GM12878 (cell line): Measurements from ENCODE around the gene PLXNB3. TPM values are rescaled to one million over a fixed set of nuclear protein-coding genes. Genes with fewer than 3 reads are reported as not detected.

Experiments
- ATAC-seq: fragments of 200-7000 bp; cut with Tn5 transposase; 3 replicates; pipeline ENCODE4 v1.9.1; 2020; ENCODE audit warnings: mild to moderate bottlenecking, moderate library complexity
- BruUV-seq: library from RNA; stranded (reverse); fragments of 400-500 nt; replicated peaks from 2 replicates; lab custom pipeline; 2021; lab: Mats Ljungman, UMichigan
- CTCF ChIA-PET: fragments of 300-600 bp; sonication (Branson Sonifier 250); formaldehyde crosslinking; extraction: SDS; loops from one replicate; lab custom pipeline; 2021; ENCODE audit warnings: inconsistent platforms; lab: Yijun Ruan, JAX
- POLR2A ChIA-PET: fragments of 350-600 bp; formaldehyde crosslinking; extraction: SDS; loops from one replicate; lab custom pipeline; 2021; ENCODE audit warnings: inconsistent platforms; lab: Charles Lee
- RAD21 ChIA-PET: fragments of 300-600 bp; sonication (Branson Sonifier 250); formaldehyde crosslinking; loops from one replicate; lab custom pipeline; 2023; ENCODE audit warnings: antibody characterized with exemption; ENCODE audit not compliant: unreplicated experiment; lab: Charles Lee
- SMC1A ChIA-PET: fragments of 300-600 bp; sonication (Branson Sonifier 250); formaldehyde crosslinking; loops from one replicate; lab custom pipeline; 2023; ENCODE audit not compliant: unreplicated experiment, uncharacterized antibody; lab: Charles Lee
- DNase-seq: peaks from one replicate; pipeline ENCODE4 v3.0.0-alpha.2; 2011; ENCODE audit warnings: low read depth, low spot score
- FAIRE-seq: peaks from 3 replicates; lab custom pipeline; 2011; peaks lifted over from hg19 to GRCh38; lab: Jason Lieb, UNC
- H2AFZ ChIP-seq: 2 replicates; pipeline ENCODE4 v1.6.0; 2011; ENCODE audit warnings: low read depth, low read length, control low read depth; ENCODE audit not compliant: control insufficient read depth
- H3K27ac ChIP-seq: 2 replicates; pipeline ENCODE4 v1.5.1; 2011; ENCODE audit warnings: control low read depth; ENCODE audit not compliant: control insufficient read depth, insufficient read depth
- H3K27me3 ChIP-seq, 2 experiments: replicated peaks in 1 of 2; 2 replicates each; pipeline versions ENCODE4 v1.6.0 to v1.6.1; 2011; ENCODE audit warnings: low read length in 1 of 2; ENCODE audit not compliant: control insufficient read depth in 2 of 2, insufficient read depth in 2 of 2
- H3K36me3 ChIP-seq, 2 experiments: 2 replicates each; pipeline ENCODE4 v1.5.1; 2011; ENCODE audit warnings: low read length in 1 of 2; ENCODE audit not compliant: control insufficient read depth in 2 of 2, insufficient read depth in 2 of 2
- H3K4me1 ChIP-seq: 2 replicates; pipeline ENCODE4 v1.6.1; 2011; ENCODE audit warnings: mild to moderate bottlenecking, low read length, moderate library complexity, mixed read lengths; ENCODE audit not compliant: control insufficient read depth, insufficient read depth
- H3K4me2 ChIP-seq: 2 replicates; pipeline ENCODE4 v1.6.0; 2011; ENCODE audit warnings: control low read depth; ENCODE audit not compliant: control insufficient read depth, insufficient read depth
- H3K4me3 ChIP-seq: fragments of 200-600 bp; sonication (generic); 2 replicates; pipeline ENCODE4 v1.5.1; 2016
- H3K79me2 ChIP-seq: 2 replicates; pipeline ENCODE4 v1.6.0; 2011; ENCODE audit warnings: low read length; ENCODE audit not compliant: control insufficient read depth, insufficient read depth
- H3K9ac ChIP-seq: 2 replicates; pipeline ENCODE4 v1.8.0; 2011; ENCODE audit warnings: low read length, control low read depth, mixed read lengths; ENCODE audit not compliant: control insufficient read depth, insufficient read depth
- H3K9me3 ChIP-seq: replicated peaks from 3 replicates; pipeline ENCODE4 v1.5.1; 2011; ENCODE audit warnings: mild to moderate bottlenecking, low read length; ENCODE audit not compliant: control insufficient read depth, insufficient read depth
- H4K20me1 ChIP-seq: 2 replicates; pipeline ENCODE4 v1.6.0; 2011; ENCODE audit not compliant: control insufficient read depth, insufficient read depth
- DPF2 ChIP-seq: fragments of 450-650 bp; IDR thresholded peaks from 2 replicates; pipeline ENCODE4 v1.6.1; 2017; ENCODE audit warnings: mild to moderate bottlenecking
- PBX3 ChIP-seq: IDR thresholded peaks from 2 replicates; pipeline ENCODE4 v1.6.1; 2011; ENCODE audit warnings: mild to moderate bottlenecking, low read depth, low read length, moderate library complexity; ENCODE audit not compliant: insufficient replicate concordance
- SKIL ChIP-seq: fragments of 450-650 bp; IDR thresholded peaks from 2 replicates; pipeline ENCODE4 v1.6.1; 2017; ENCODE audit warnings: mild to moderate bottlenecking, low read depth, inconsistent platforms; ENCODE audit not compliant: poor library complexity, severe bottlenecking
- SMARCA5 ChIP-seq: fragments of 450-650 bp; IDR thresholded peaks from 2 replicates; pipeline ENCODE4 v1.6.1; 2017; ENCODE audit warnings: mild to moderate bottlenecking
- SP1 ChIP-seq: IDR thresholded peaks from one replicate; pipeline ENCODE4 v1.6.1; 2011; ENCODE audit warnings: low read depth, low read length
- SREBF2 ChIP-seq: IDR thresholded peaks from 2 replicates; pipeline ENCODE4 v1.6.1; 2012; ENCODE audit warnings: mild to moderate bottlenecking, low read length
- ZBTB11 ChIP-seq: fragments of 450-650 bp; formaldehyde crosslinking; IDR thresholded peaks from 2 replicates; pipeline ENCODE4 v1.5.0; 2022; ENCODE audit warnings: mild to moderate bottlenecking, missing genetic modification characterization
- WGBS: methylation state at CpG from one replicate; pipeline ENCODE4 v1.1.6; 2016; ENCODE audit warnings: low lambda C conversion rate; ENCODE audit not compliant: insufficient replicate concordance, insufficient coverage; ENCODE audit errors: missing lambda C conversion rate; 5-methylcytosine and 5-hydroxymethylcytosine counted together
- in situ Hi-C: fragments of 300-500 bp; cut with MboI; formaldehyde crosslinking; loops from 9 replicates; pipeline ENCODE4 v1.14.3; 2018; ENCODE audit warnings: mixed read lengths
- intact Hi-C: fragments of 100-400 bp; cut with micrococcal nuclease; formaldehyde crosslinking; loops from one replicate; pipeline ENCODE4 v1.14.2; 2022; ENCODE audit not compliant: unreplicated experiment
- polyA plus RNA-seq, 11 experiments: library from polyadenylated mRNA; depleted of rRNA in 4 of 11; unstranded in 6 of 11; stranded (reverse) in 5 of 11; fragments of >200 nt; fragmentation: Nextera tagmentation in 4 of 11; fragmentation: Illumina TruSeq in 1 of 11; extraction: Ambion mirVana in 4 of 11; extraction: Trizol in 1 of 11; gene quantifications; 1 replicate in 1 of 11; 2 replicates in 10 of 11; pipeline versions ENCODE4 v1.2.1 to v1.2.3, GENCODE V29; 2011 to 2016; ENCODE audit warnings: inconsistent platforms in 2 of 11, missing spikeins in 2 of 11, low read depth in 1 of 11
- total RNA-seq, 4 experiments: library from RNA; depleted of rRNA in 3 of 4; stranded (reverse); fragments of >200 nt in 3 of 4; fragmentation: Illumina TruSeq in 1 of 4; extraction: Trizol in 1 of 4; gene quantifications; 2 replicates each; pipeline versions ENCODE4 v1.2.1 to v1.2.3, GENCODE V29; 2013 to 2021
- TF ChIP-seq, protein P1 (sequence below): IDR thresholded peaks from 2 replicates; pipeline ENCODE4 v1.6.1; 2011; ENCODE audit warnings: low read depth, mild to moderate bottlenecking, low read length, moderate library complexity, borderline replicate concordance; ENCODE audit errors: extremely low read depth
- TF ChIP-seq, protein P2 (sequence below): fragments of 450-650 bp; formaldehyde crosslinking; IDR thresholded peaks from 2 replicates; pipeline ENCODE4 v1.4.0; 2020; ENCODE audit warnings: mild to moderate bottlenecking, moderate library complexity

PLXNB3 gene
- total and polyA plus RNA-seq, 10 of the 15 experiments (the other 5 are each of a cell fraction or from before 2014, with no cell fraction given): 0.06 to 0.68 (median 0.19) TPM; not detected in 4

DNA sequence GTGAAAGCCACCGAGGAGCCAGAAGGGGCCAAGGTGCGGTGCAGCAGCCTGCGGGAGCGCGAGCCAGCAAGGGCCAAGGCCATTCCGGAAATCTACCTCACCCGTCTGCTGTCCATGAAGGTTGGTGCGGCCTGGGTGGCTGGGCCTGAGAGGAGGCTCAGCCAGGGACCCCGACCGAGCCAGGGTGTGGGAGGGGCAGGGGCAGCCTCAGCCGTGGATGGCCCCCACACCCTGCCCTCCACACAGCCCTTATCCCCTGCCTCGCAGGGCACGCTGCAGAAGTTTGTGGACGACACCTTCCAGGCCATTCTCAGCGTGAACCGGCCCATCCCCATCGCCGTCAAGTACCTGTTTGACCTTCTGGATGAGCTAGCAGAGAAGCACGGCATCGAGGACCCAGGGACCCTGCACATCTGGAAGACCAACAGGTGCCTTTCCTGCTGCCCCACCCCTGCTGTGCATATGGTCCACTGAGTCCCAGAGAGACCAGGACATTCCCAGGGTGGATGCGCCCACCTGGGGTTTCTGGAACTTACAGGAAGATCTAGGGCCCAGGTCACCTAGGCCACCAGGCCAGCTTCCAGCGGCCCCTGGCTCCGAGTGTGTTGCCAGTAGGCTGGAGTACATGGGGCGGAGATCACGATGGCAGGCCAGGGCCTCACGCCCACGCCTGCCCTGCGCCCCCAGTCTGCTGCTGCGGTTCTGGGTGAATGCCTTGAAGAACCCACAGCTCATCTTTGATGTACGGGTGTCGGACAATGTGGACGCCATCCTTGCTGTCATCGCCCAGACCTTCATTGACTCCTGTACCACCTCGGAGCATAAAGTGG, 13.4 kb downstream of the PLXNB3 start:
- no peaks in the 10 kb centered on the region for H3K4me1 ChIP-seq
- in situ Hi-C loops (no loop called here), intact Hi-C loops (no loop called here)
- ChIA-PET POLR2A (interaction anchor here (0.5 kb wide), 1 partner anchor 164 kb away, joined by 6 read pairs; no protein-coding TSS in a partner anchor), RAD21 (no interaction called here), CTCF (interaction anchor here (2.5 kb wide), 1 partner anchor 170 kb away, joined by 7 read pairs; no protein-coding TSS in a partner anchor), SMC1A (no interaction called here)
- H3K9me3 ChIP-seq: no peaks in the 10 kb centered on the region; the same call in 2 of the 3 replicates
- no peak for FAIRE-seq
- no peak overlapping the region for H3K4me3 ChIP-seq
- no peaks in the 10 kb centered on the region for H4K20me1 ChIP-seq
- ATAC-seq: no peak
- H3K4me2 ChIP-seq: no peak overlapping the region
- 63% methylated on average over 34 of the region's 34 CpGs for WGBS
- BruUV-seq: no TSS peak
- no peak overlapping the region for H3K27ac ChIP-seq
- H3K27me3 ChIP-seq: no peaks in the 10 kb centered on the region
- no peak for DNase-seq
- no peaks in the 10 kb centered on the region for H3K79me2 ChIP-seq
- no peak overlapping the region for H3K9ac ChIP-seq
- H3K36me3 ChIP-seq: no peaks in the 10 kb centered on the region
- no peak overlapping the region for H2AFZ ChIP-seq
- no peak for TF ChIP-seq SREBF2
- TF ChIP-seq DPF2: no peak
- TF ChIP-seq PBX3: no peak
- TF ChIP-seq, protein P1, sequence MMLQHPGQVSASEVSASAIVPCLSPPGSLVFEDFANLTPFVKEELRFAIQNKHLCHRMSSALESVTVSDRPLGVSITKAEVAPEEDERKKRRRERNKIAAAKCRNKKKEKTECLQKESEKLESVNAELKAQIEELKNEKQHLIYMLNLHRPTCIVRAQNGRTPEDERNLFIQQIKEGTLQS: no peak
- TF ChIP-seq SMARCA5: no peak
- TF ChIP-seq SP1: no peak
- no peak for TF ChIP-seq SKIL
- no peak for TF ChIP-seq ZBTB11 (CRISPR knock-in tag)
- TF ChIP-seq, protein P2, sequence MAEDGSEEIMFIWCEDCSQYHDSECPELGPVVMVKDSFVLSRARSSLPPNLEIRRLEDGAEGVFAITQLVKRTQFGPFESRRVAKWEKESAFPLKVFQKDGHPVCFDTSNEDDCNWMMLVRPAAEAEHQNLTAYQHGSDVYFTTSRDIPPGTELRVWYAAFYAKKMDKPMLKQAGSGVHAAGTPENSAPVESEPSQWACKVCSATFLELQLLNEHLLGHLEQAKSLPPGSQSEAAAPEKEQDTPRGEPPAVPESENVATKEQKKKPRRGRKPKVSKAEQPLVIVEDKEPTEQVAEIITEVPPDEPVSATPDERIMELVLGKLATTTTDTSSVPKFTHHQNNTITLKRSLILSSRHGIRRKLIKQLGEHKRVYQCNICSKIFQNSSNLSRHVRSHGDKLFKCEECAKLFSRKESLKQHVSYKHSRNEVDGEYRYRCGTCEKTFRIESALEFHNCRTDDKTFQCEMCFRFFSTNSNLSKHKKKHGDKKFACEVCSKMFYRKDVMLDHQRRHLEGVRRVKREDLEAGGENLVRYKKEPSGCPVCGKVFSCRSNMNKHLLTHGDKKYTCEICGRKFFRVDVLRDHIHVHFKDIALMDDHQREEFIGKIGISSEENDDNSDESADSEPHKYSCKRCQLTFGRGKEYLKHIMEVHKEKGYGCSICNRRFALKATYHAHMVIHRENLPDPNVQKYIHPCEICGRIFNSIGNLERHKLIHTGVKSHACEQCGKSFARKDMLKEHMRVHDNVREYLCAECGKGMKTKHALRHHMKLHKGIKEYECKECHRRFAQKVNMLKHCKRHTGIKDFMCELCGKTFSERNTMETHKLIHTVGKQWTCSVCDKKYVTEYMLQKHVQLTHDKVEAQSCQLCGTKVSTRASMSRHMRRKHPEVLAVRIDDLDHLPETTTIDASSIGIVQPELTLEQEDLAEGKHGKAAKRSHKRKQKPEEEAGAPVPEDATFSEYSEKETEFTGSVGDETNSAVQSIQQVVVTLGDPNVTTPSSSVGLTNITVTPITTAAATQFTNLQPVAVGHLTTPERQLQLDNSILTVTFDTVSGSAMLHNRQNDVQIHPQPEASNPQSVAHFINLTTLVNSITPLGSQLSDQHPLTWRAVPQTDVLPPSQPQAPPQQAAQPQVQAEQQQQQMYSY (CRISPR knock-in tag): no peak
